Central memory CD4-positive, alpha-beta T cell (primary cell): ENCODE measurements around the gene TNNI2.
"Not testable (repeated sequence)": the region's sequence is repeated elsewhere in the genome, so short reads cannot be mapped to it uniquely, and the experiment has no call there.

Experiments used
- DNase-seq: peaks from one replicate; pipeline ENCODE4 v3.0.0; 2022
- total RNA-seq, 3 experiments: gene quantifications; one replicate each; lab custom pipeline; 2026; lab: John Stamatoyannopoulos, UW

Gene TNNI2
- 0 to 0.11 (median 0.04) reads per million in 3 experiments for total RNA-seq

GRCh38 chr11:1838426-1839144, at the start of gene TNNI2:
Gene TNNI2, plus strand, starts transcription at chr11:1838981. Its CDS starts 716 bp downstream, at chr11:1839697.
- no peak for DNase-seq

- no peak for DNase-seq
These were observed 46.9 kb upstream of the TNNI2 start for GRCh38 chr11:1791912-1792311.

GRCh38 chr11:1792461-1792860, 46.3 kb upstream of the TNNI2 start:
- DNase-seq: no peak

- DNase-seq: no peak
These were observed 45.7 kb upstream of the TNNI2 start for GRCh38 chr11:1793081-1793480.

- DNase-seq: no peak
These were observed 42.3 kb upstream of the TNNI2 start for GRCh38 chr11:1796413-1797011.

GRCh38 chr11:1797391-1798125, 41.2 kb upstream of the TNNI2 start:
- no peak for DNase-seq

GRCh38 chr11:1803246-1803645, 35.5 kb upstream of the TNNI2 start:
- DNase-seq: no peak

- DNase-seq: not testable (repeated sequence)
These were observed 34.8 kb upstream of the TNNI2 start for GRCh38 chr11:1803835-1804519.

GRCh38 chr11:1805525-1805924, 33.3 kb upstream of the TNNI2 start:
- DNase-seq: no peak

- DNase-seq: no peak
These were observed 31.4 kb upstream of the TNNI2 start for GRCh38 chr11:1807264-1807995.

- DNase-seq: no peak
These were observed 28.0 kb upstream of the TNNI2 start for GRCh38 chr11:1810761-1811160.

GRCh38 chr11:1812274-1812673, 26.5 kb upstream of the TNNI2 start:
- no peak for DNase-seq

GRCh38 chr11:1812801-1813200, 26.0 kb upstream of the TNNI2 start:
- DNase-seq: no peak

GRCh38 chr11:1813356-1813755, 25.4 kb upstream of the TNNI2 start:
- not testable (repeated sequence) for DNase-seq

- no peak for DNase-seq
These were observed 24.1 kb upstream of the TNNI2 start for GRCh38 chr11:1814691-1815090.

- DNase-seq: no peak
These were observed 23.5 kb upstream of the TNNI2 start for GRCh38 chr11:1815311-1815710.

- DNase-seq: no peak
These were observed 23.0 kb upstream of the TNNI2 start for GRCh38 chr11:1815751-1816150.

GRCh38 chr11:1817000-1817399, 21.8 kb upstream of the TNNI2 start:
- DNase-seq: no peak

- no peak for DNase-seq
These were observed 21.3 kb upstream of the TNNI2 start for GRCh38 chr11:1817511-1817910.

GRCh38 chr11:1819074-1819473, 19.7 kb upstream of the TNNI2 start:
- DNase-seq: no peak

GRCh38 chr11:1820463-1821325, 18.1 kb upstream of the TNNI2 start:
- DNase-seq: no peak

- DNase-seq: no peak
These were observed 17.2 kb upstream of the TNNI2 start for GRCh38 chr11:1821562-1821961.
